ENCODE results near the gene CHRNA7.

- no peak for TF ChIP-seq GABPA (IDR thresholded peaks at IDR 0.05; ENCODE audit: borderline replicate concordance, insufficient read depth, low read length)
- no peak for TF ChIP-seq YY1 (IDR thresholded peaks at IDR 0.05; ENCODE audit: low read depth, low read length)
- TF ChIP-seq BACH1 (IDR thresholded peaks at IDR 0.05; ENCODE audit: low read length) = no peak
- no peak for TF ChIP-seq TAF7 (optimal IDR thresholded peaks at IDR 0.05; ENCODE audit: borderline replicate concordance, low read depth, low read length)
- TF ChIP-seq CTCF (IDR thresholded peaks at IDR 0.05; ENCODE audit: control extremely low read depth in 1 of 3, insufficient read depth in 1 of 3, low read depth in 1 of 3, low read length in 3 of 3) = no peak
These were observed 68.9 kb downstream of the CHRNA7 start for GRCh38 chr15:32099097-32099785.

All from H1 (cell line).